Measurements from ENCODE around the gene FOXF1.

DNA sequence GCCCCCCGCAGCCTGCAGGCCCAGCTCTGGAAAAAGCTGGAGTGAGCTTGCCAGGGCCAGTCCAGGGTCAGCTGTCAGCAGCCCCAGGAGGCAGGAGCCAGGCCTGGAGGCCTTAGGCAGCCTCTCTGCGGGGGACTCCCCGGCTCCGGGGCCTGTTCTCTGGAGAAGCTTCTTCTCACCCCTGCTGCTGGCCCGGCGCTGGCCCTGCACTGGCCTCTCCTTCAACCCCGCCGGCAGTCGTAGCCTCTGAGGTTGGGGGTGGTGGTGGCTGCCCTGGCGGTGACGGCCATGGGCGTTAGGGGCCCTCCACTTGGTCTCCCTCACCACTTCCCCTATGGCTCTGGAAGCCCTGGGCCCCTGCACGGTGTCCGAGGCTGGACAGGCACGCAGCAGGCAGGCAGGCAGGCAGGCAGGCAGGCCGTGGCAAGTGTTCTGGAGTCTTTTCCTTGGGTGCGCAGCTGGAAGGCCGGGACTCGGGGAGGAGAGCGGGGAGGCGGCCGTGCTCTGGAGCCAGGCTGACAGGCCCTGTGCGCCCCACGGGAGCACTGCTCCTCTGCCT is 2.1 kb downstream of the FOXF1 start:
- TF ChIP-seq, protein P1, sequence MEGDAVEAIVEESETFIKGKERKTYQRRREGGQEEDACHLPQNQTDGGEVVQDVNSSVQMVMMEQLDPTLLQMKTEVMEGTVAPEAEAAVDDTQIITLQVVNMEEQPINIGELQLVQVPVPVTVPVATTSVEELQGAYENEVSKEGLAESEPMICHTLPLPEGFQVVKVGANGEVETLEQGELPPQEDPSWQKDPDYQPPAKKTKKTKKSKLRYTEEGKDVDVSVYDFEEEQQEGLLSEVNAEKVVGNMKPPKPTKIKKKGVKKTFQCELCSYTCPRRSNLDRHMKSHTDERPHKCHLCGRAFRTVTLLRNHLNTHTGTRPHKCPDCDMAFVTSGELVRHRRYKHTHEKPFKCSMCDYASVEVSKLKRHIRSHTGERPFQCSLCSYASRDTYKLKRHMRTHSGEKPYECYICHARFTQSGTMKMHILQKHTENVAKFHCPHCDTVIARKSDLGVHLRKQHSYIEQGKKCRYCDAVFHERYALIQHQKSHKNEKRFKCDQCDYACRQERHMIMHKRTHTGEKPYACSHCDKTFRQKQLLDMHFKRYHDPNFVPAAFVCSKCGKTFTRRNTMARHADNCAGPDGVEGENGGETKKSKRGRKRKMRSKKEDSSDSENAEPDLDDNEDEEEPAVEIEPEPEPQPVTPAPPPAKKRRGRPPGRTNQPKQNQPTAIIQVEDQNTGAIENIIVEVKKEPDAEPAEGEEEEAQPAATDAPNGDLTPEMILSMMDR (IDR thresholded peaks at IDR 0.05; ENCODE audit: borderline replicate concordance, extremely low read depth, low read length, poor library complexity, severe bottlenecking), result no peak
- no peak for TF ChIP-seq EZH2 (IDR thresholded peaks at IDR 0.05; ENCODE audit: borderline replicate concordance, low read depth, low read length, severe bottlenecking)
